Measurements from ENCODE around the gene C10orf67.
"Not testable (repeated sequence)": the region's sequence is repeated elsewhere in the genome, so short reads cannot be mapped to it uniquely, and the experiment has no call there.

Gene C10orf67

DNA sequence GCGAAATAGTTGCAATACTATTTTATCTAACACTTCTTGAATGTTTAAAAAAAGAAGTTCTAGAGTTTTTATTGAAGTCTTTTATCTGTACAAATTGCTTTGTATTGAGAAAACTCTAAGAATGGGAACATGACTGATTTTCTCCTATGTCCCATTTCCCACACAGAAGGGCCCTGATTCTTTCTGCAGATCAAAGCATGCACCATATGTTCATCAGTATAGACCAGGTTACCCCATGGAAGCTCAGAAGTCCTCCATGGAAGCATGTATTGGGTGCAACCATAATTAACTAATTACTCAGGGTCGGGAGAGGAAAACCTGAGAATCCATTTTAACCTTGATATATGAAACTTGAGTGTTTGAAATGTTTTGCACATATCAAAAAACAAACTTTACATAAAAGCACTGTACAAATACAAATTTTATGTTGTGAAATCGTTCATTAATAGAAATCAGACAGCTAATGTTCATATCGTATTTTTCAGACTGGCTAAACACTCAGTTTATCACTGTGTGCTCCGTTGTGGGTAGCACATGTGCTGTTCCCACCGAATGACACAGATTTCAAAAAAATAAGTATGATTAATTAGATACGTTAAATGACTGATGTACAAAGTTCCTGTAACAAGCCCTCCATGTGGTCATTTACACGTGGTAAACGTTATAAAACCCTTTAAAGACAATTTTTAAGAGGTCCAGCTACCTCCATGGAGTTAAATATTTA lies 81.0 kb downstream of the C10orf67 start:
- no peak for DNase-seq

DNA sequence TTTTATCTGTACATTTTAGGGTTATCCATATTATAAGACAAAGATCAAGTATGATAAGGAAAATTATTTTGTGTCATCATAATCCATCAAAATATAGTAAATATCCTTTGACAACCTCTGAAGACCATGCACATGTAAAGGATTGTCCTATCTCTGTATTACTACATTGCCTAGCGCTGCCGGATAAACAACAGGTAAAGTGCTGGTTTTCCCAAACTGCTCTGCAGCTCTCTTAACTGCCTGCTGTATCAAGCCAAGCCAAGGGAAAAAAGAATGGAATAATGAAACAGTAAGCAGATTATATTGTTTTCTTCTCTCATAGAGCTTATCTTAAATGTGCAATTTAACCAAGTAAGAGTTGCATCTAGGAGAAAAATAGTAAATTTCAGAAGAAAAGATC lies 81.7 kb downstream of the C10orf67 start:
- DNase-seq, result no peak

DNA sequence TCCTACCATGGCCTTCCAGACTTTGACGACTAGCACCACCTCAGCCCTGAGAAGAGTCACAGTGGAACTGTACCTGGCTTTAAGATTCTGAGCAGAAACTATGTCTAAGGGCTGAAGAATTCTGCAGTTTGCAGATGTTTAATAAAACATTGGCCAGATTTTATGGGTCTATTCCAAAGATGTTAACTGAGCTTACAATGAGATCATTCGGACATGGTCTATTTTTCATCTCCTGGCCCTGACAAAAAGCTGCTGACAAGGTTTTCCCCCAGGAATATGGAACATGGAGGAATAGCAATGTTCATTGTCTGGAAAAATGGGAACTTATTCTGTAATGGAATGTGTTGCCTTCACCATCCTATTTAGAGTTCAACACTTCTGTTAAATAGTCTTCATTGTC lies 86.1 kb downstream of the C10orf67 start:
- no peak for DNase-seq

DNA sequence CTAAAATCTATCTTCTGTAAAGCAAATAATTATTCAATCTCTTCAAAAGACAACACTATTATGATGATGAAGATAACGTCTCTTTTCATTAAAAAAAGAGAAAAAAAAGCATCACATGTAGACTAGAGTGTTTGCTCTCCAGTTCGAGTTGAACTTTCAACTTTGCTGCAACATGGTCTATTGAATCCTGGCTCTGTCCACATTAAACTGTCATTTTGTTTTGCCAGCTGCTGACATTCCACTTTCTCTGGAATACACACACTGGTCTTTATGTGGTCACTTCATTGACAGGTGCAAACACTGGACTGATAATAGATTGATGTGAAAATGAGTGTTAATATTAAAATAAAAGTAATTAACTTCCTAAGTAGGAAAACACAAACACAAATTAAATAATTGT lies 90.8 kb downstream of the C10orf67 start:
- no peak for DNase-seq

DNA sequence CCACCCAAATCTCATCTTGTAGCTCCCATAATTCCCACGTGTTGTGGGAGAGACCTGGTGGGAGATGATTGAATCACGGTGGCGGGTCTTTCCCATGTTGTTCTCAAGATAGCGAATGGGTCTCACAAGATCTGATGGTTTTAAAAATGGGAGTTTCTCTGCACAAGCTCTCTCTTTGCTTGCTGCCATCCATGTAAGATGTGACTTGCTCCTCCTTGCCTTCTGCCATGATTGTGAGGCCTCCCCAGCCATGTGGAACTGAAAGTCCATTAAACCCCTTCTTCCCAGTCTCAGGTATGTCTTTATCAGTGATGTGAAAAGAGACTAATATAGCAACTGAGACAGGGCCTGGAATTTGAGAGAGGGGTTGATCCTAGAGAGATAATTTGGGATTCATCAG lies 91.7 kb downstream of the C10orf67 start:
- DNase-seq, result not testable (repeated sequence)

DNA sequence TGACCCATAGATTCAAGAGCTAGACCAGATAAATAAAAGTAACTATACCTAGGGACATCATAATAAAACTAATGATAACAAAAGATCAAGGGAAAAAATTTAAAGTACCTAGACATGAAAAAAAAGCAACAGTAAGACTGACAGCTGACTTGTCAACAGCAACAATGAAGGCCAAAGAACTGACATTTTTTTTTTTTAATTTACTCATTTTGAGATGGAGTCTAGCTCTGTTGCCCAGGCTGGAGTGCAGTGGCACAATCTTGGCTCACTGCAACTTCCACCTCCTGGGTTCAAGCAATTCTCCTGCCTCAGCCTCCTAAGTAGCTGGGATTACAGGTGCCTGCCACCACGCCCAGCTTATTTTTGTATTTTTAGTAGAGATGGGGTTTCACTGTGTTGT lies 102.8 kb downstream of the C10orf67 start:
- not testable (repeated sequence) for DNase-seq

DNA sequence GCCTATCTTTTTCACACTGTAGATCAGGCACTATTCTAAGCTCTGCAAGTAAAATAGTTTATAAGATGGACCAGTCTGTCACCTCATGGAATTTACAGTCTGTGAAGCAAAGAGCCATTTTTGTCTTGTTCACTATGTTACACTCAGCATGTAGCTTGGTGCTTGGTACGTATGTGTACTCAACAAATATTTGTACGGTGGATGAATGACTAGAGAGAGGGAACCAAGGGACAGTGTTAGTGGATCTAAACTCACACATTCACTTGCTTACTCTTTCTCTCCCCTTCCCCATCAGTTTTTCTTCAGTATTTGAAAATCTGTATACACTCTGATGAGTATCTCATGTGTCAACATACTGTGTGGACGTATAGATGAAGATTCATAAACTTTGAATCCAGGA lies 106.6 kb downstream of the C10orf67 start:
- DNase-seq, result no peak

DNA sequence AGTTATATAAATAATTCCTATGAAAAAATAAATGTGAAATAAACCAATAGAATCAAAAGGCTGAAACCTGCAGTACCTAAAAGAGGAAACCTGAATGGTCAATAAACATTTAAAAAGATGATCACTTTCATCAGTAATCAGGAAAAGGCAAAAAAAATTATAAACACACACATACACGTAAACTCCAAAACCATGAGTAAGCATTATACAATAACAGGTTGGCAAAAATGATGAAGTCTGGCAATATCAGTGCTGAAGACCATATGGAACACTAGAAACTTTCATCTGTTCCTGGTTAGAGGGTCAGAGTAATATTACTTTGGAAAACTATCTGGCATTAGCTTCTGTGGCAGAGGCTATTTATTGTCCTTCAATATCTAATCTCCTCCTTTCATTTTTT lies 114.0 kb downstream of the C10orf67 start:
- no peak for DNase-seq

DNA sequence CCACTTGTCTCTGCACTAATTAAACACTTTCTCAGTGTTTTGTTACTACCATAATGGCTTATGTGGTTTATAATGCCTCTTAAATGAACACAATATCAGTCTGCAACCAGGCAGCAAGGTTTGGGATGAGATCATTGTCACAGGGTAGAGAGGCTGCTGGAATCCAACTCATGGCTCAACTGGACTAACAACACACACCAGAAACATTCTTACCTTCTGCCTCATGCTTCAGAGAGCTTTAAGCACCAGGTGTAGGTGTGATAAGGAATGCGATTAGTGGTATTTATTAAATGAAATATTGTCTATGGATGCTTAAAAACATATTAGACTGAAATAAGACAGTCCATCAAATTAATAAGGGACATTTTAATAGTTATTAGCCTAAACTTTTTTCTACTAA lies 127.1 kb downstream of the C10orf67 start:
- no peak for DNase-seq

DNA sequence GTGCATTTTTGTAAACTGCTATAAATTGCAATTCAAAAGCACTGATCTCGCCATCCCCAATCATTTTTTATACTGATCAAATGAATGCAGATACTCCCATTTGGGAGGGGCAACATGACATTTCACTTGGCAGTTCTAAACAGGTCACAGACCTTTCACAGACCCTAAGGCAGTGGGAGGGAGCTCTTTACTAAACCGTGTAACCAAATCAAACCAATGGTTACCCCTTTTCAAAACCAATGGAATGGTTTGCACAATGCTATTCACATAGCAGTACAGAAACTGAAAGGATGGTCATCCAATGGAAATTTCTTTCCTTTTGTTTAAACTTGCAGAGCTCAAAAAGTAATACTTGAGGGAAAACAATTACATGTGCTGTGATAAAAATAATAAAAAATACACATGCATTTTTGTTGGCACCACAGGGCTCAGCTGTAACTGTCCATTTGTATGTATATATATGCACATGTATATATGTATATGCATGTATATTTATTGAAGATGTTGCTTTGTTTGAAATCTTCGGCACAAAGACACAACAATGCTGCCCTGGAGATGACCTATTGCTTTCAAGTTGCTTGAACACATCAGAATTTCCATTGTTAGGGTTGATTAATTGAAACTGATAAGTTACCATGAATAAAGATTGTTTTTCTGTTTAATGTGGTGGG lies 138.5 kb downstream of the C10orf67 start:
- DNase-seq, result no peak

DNA sequence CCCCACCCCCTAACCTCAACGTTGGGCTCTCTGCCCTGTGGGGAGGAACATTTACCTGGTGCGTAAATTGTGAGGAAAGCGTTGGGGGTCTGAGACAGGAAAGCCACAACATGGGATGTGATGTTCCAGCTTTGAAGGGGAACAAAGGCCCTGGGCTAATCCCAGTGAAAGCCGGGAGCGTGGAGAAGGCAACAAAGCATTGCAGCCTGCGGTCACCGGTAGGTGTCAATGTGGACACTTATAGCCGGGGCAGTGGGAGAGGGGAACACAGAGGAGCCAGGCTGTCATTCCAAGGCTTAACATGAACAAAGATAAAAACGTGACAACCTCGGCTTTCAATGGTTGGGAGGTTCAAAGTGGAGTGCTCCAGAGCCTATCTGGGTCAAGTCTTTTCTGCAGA lies 139.8 kb downstream of the C10orf67 start:
- no peak for DNase-seq

DNA sequence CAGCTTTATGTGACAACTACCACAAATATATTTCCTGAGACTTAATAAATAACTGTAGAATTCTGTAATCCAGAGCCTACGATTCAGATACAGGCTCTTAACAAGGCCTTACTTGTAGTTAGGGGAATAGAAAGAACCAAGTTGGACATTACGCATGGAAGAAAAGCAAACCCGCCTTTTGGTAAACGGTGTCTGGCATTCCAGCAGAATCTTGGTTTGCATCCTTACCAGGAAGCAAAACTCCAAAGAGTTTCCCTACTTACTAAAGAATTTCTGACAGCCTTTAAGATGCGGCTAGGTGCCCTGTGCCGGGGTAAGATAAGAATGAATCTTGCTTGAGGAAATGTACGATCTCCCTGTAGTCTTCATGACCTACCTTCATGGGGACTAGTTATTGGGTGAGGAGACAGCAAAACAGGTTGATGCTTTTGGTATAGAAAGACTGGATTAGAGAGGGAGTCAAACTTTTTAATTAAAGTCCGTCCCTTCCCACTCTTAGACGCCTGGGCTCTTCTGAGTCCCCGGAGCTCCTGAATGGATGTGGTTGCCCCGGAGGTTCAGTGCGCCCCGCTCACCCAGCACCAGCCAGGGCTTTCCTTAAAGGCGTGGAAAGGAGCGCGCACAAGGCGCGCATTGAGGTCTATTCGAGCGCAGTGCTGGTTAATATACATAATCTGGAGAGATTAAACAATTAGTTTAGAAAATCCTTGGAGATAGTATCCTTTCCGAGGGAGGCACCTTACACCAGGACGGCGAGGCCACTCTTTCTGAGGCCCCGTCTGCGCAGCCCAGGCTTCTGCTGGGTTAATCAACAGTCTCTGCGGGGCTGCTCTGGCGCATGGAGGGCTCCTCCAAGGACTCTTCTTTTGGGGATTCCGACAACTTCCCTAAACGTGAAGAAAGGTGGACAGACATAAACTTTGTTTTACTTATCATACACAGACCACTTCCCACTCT lies 140.9 kb downstream of the C10orf67 start:
- no peak for DNase-seq

DNA sequence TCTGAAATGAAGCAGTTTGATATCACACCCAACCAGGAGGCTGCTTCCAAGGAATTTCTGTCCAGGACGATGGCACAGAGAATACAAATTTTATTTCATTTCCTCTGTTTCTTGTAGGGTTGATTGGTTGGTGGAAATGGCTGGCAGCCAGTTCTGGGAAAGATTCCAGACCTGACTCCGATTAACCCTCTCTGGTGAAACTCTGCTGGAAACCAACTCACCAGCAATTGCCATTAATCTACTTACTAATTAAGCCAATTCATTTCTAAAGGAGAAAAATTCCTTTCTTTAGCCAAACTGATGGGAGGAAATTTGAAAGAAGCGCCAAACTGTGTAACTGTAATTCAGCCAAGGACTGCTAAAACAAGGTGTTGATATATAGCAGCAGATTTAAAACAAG lies 141.8 kb downstream of the C10orf67 start:
- DNase-seq, result no peak

DNA sequence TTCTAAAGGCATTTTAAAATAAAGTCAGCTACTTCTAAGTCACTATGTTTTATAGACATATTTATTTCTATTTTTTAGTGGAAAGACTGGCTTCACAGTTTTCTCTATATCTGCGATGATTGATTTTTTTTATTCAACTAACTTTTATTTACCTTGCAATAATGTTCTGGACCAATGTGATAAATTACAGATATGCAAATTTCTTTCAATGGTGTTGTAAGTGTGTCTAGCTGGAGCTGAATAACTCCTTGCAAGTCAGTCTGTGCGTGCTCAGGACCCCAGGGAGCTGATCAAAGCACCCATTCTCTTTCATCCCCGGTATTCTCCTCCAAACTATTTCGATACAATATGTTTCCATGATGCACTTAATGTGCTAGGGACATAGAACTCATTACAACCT lies 142.8 kb downstream of the C10orf67 start:
- DNase-seq, result no peak

DNA sequence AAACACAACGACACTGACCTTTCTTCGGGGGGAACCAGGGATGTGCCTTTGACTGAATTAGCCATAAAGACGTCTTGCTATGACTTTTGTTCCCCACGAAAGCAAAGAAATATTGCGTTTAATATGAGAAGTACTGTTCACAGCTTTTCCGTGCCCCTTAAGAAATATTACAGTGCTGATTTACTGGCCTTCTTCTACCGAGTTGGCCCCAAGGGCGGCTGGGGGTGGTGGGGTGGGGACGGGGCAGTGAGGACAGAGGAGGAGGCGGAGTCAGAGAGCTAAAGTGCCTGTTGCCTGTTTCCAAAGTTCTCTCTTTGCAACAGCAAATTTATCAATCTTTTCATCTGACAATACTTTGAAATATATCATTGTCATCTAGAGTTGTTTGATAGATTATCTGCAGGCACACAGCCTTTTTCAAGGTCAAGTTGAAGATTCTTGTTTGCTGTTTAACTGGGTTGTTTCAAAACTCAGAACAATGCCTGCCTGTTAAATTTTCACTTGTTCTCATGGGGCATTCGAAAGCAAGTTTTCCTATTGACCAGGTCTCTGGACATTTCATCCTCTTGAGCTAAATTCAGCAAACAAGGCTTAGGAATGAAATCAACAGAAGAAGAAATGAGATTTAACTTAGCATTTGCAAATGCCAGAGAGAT lies 143.5 kb downstream of the C10orf67 start:
- no peak for DNase-seq

DNA sequence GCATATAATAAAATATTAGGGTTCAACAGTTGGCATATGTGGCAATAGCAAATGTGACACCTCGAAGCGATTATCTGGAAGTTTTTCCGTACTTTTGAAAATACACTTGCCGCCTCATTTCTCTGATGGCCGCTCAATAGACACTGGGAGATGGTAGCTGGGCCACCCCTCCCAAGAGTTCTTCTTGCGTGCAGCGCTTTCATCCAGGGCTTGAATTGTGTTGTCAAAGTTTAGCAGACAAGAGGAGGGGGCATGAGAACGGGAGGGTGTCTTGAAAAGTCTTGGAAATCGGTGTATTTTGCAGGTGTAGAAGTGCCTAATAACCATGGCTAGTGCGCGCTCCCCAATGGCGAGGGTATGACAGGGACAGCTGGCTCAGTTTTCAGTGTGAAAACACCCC lies 144.0 kb downstream of the C10orf67 start:
- DNase-seq, result no peak

DNA sequence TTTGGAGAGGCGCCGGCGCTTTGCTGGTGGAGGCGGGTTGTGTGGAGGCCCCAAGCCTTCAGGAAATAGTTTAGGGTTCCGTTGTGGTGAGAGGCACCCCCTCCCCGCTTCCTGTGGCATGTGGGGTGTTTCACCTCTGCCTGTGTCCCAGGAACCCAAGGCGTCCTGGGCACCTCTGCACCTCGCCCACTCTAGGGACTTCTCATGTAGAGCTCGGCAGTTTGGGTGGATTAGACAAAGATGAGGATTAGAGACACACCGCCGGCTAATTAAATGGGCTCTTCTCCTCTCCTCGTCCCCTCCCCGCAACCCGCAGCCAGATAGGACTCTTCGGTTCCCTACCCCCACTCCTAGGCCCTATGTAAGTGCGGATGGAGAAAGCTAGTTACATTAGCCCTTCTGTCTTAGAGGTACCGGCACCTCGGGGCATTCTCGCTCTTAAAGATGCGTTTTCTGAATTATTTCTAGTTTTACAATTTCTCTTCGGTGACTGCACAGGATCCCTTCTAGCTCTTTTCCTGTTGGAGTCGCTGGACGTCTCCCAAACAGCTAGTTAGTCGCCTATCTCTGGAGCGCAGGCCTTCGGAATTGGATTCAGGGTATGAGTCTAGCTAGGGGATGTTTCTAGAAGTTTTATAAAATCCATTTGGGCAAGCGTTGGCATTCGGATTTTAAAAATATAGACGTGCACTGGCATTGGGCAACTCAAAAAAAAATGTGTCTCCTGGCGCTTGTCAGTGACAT lies 144.7 kb downstream of the C10orf67 start:
- peak in 1 of 5 experiments; percentile 13 for DNase-seq

DNA sequence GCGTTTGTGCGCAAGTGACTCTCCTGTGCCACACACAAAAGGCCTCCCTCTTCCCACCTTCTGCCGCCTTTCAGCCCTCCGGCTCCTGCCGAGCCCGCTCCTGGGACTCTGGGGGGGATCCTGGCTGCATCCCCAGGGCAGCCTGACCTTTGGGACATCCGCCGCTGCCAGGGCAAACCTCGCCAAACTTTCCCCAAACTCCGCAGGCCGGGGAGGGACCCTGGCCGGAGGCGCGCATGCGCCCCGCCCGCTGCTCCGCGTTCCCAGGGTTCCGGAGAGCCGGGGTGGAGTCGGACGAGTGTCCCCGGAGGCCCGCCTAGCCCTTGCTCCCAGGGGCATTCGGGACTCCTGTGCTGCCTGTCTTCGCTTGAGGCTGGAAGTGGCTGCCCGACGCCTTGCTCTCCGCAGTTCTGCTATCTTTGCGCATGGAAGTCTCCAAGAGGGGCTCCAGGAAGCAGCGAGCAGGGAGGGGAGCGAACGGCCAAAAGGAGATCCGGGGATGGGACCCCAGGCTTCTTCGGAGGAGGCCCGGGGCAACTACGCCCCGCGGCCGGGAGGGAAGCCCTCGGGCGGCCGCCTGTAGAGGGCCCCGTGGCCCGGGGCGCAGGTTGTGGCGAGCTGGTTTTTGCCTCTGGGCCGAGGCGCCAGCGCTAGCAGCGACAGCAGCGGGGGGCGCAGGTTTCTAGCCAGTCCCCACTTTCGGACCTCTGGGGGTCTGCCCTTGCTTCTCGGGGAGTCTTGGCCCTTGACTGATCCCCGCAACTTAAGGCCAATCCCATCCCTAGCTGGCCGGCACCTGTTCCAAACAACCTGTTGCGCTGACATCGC lies 145.4 kb downstream of the C10orf67 start:
- DNase-seq, result peak in 1 of 5 experiments; percentile 12

DNA sequence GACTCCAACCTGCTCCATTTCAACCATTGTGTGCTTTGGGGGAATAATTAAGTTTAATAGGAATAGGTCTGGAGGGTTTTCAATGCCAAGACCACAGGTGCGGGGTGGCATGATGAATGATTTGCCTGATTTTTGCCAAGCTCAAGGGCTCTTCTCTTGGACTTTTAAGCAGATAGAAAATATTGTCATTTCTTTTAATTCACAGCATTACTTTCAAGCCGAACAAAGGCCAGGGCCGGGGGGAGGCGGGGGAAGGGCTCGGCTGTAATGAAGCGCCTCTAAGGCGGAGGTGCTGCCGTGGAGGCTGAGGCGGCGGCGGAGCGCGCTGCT lies 146.0 kb downstream of the C10orf67 start:
- peak in 1 of 5 experiments; percentile 26 for DNase-seq

DNA sequence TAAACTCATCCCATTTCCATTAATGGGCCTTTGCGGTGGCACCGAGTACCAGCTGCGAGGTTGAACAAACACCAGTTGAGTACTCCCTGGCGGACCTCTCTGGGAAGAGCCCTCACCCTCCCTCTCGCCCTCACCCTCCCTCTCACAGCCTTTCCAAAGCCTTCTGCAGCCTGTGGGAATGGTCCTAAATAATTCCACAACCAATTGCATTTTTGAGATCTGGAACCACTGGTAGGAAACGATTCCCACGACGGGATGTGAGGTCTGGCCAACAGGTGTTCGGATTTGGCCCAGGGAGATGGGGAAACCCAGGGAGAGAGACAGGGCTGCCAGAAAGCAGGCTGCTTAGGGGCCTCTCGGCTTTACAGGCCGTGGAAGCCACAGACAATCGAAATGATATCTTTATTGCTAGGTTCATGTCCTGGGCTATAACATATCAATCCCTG lies 147.2 kb downstream of the C10orf67 start:
- DNase-seq, result no peak

DNA sequence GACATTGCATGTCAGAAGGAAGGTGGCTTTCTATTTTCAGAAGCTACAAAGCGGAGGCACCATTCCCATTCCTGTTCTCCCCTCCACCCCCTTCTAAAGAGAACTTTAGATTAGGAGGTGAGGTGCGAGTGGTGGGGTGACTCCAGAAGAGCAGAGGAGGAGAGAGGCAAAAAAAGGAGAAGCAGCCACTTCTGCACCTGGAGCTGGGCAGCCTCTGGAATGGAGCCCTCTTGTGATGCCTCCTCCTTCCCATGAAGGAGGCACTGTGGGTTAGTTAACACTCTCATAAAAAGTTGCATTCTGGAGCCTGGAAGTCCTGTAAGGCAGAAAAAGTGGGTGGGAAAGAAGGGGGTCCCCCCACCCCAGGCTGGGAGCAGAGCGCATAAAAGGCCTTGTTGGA lies 147.7 kb downstream of the C10orf67 start:
- no peak for DNase-seq
